Osteoblast (primary cell): ENCODE measurements around the gene IMMT. TPM values are rescaled to one million over a fixed set of nuclear protein-coding genes. Genes with fewer than 3 reads are reported as not detected.
"Not testable (repeated sequence)": the region's sequence is repeated elsewhere in the genome, so short reads cannot be mapped to it uniquely, and the experiment has no call there.

Source experiments
- DNase-seq: peaks from one replicate; pipeline ENCODE4 v3.0.0; 2011; ENCODE audit warnings: low spot score, mixed read lengths; ENCODE audit not compliant: insufficient read length; ENCODE audit errors: missing footprints
- H2AFZ ChIP-seq: 2 replicates; pipeline ENCODE4 v1.6.0; 2011; ENCODE audit warnings: mild to moderate bottlenecking, low read length
- H3K27ac ChIP-seq: 2 replicates; pipeline ENCODE4 v1.5.1; 2011; ENCODE audit warnings: mild to moderate bottlenecking, low read depth, low read length, moderate library complexity
- H3K27me3 ChIP-seq: 2 replicates; pipeline ENCODE4 v1.6.0; 2012; ENCODE audit warnings: mild to moderate bottlenecking, control low read depth, inconsistent platforms, low read length, moderate library complexity; ENCODE audit not compliant: insufficient read depth
- H3K36me3 ChIP-seq: 2 replicates; pipeline ENCODE4 v1.5.1; 2011; ENCODE audit warnings: mild to moderate bottlenecking, low read length, control low read depth, moderate library complexity; ENCODE audit not compliant: insufficient read depth
- H3K4me1 ChIP-seq: 2 replicates; pipeline ENCODE4 v1.5.1; 2011; ENCODE audit warnings: mild to moderate bottlenecking, low read length, control low read depth, moderate library complexity; ENCODE audit not compliant: insufficient read depth
- H3K4me2 ChIP-seq: 2 replicates; pipeline ENCODE4 v1.6.0; 2011; ENCODE audit warnings: mild to moderate bottlenecking, low read length; ENCODE audit not compliant: insufficient read depth
- H3K4me3 ChIP-seq: fragments of 200-600 bp; sonication (generic); 3 replicates; pipeline ENCODE4 v1.5.1; 2012; ENCODE audit warnings: mild to moderate bottlenecking, low read length, inconsistent platforms; ENCODE audit not compliant: insufficient read depth
- H3K79me2 ChIP-seq: 2 replicates; pipeline ENCODE4 v1.6.0; 2012; ENCODE audit warnings: mild to moderate bottlenecking, low read length, control low read depth, inconsistent platforms; ENCODE audit not compliant: insufficient read depth
- H3K9me3 ChIP-seq: 2 replicates; pipeline ENCODE4 v1.5.1; 2011; ENCODE audit warnings: low read depth, low read length, control low read depth
- H4K20me1 ChIP-seq: 2 replicates; pipeline ENCODE4 v1.6.0; 2012; ENCODE audit warnings: mild to moderate bottlenecking, low read length, control low read depth; ENCODE audit not compliant: insufficient read depth
- CTCF ChIP-seq: IDR thresholded peaks from 2 replicates; pipeline ENCODE4 v1.5.1; 2011; ENCODE audit warnings: mild to moderate bottlenecking, low read depth, low read length, moderate library complexity; ENCODE audit errors: extremely low read depth
- total RNA-seq: library from RNA; depleted of rRNA; stranded (reverse); fragments of >200 nt; gene quantifications from 2 replicates; pipeline ENCODE4 v1.2.3, GENCODE V29; 2012

Gene IMMT
- total RNA-seq, 1 donor: 55.7 TPM

DNA sequence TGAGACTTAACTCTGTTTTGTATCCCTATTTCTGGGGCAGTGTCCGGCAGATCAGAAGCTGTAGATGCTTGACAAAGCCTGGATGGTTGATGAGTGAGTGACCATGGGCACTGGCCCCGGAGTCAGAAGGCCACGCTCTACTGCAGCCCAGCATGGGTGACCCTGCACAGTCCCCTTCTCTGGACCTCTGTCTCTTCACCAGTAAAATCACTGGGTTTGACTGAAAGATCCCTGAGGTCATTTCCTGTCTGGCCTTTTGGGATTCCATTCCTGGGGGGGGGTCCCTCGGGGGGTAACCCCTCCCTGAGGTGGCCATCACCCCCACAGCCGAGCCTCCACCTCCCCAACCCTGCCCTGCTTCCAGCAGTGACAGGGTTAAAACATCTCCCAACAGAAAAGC, 35.7 kb upstream of the IMMT start:
- Histone ChIP-seq H3K36me3 (no peaks in the 10 kb centered on the region), H4K20me1 (no peaks in the 10 kb centered on the region), H3K27me3 (peaks cover 7% of the 10 kb centered on the region), H2AFZ (no peak overlapping the region), H3K79me2 (no peaks in the 10 kb centered on the region), H3K9me3 (no peaks in the 10 kb centered on the region), H3K4me3 (no peak overlapping the region), H3K27ac (no peak overlapping the region), H3K4me2 (no peak overlapping the region), H3K4me1 (no peaks in the 10 kb centered on the region)
- no peak for DNase-seq
- no peak for TF ChIP-seq CTCF

DNA sequence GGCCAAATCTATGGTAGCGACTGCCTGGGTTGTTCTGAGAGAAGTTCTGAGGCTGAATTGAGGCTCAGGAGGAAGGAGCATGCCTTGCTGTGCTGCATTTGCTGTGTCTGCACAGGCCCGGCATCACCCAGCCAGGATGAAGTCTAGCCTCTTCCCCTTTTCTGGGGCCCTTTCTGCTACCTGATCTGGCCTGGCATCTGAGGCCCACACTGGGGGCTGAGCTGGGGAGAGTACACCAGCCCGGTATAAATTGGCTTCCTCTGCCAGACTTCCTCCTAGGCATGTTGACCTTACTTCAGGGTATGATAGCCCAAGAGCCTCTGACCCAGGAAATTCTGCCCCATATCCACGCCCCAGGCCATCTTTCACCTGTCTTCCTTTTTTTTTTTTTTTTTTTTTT, 34.0 kb upstream of the IMMT start:
- DNase-seq: no peak
- Histone ChIP-seq H3K27ac (no peak overlapping the region), H3K4me1 (no peaks in the 10 kb centered on the region), H2AFZ (no peak overlapping the region), H3K36me3 (no peaks in the 10 kb centered on the region), H3K9me3 (no peaks in the 10 kb centered on the region), H3K79me2 (no peaks in the 10 kb centered on the region), H3K4me2 (no peak overlapping the region), H4K20me1 (no peaks in the 10 kb centered on the region), H3K27me3 (peaks cover 7% of the 10 kb centered on the region), H3K4me3 (no peak overlapping the region)
- no peak for TF ChIP-seq CTCF

GRCh38 chr2:86228574-86228973, 33.3 kb upstream of the IMMT start:
- not testable (repeated sequence) for H3K9me3 ChIP-seq, H3K36me3 ChIP-seq, H2AFZ ChIP-seq, H3K79me2 ChIP-seq, H3K4me2 ChIP-seq, H3K27ac ChIP-seq, H4K20me1 ChIP-seq, DNase-seq, H3K4me1 ChIP-seq, H3K4me3 ChIP-seq, H3K27me3 ChIP-seq

DNA sequence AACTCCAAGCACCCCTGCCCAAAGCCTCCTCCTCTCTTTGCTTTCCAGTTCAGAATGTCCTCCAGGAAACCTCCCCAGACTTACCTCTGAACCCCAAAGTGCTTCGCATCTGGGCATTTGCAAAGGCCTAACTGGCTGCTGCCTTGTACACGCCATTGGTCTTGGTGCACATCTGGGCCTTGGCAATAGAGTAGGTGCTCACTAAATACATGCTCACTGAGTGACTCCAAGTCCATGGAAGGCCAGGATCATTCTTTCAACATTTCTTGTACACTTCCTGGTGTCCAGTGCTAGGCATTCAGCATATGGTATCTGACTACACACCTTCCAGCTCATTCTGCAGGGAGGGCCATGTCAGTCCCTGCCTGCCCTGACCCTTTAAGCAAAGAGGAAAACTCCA, 32.4 kb upstream of the IMMT start:
- Histone ChIP-seq H3K4me1 (peaks cover 13% of the 10 kb centered on the region), H3K79me2 (no peaks in the 10 kb centered on the region), H2AFZ (no peak overlapping the region), H3K27ac (no peak overlapping the region), H3K9me3 (no peaks in the 10 kb centered on the region), H3K4me2 (no peak overlapping the region), H3K36me3 (no peaks in the 10 kb centered on the region), H3K27me3 (no peaks in the 10 kb centered on the region), H4K20me1 (no peaks in the 10 kb centered on the region), H3K4me3 (no peak overlapping the region)
- DNase-seq: no peak
- TF ChIP-seq CTCF: no peak
